ENCODE data around the gene WASF3. TPM values are rescaled to one million over a fixed set of nuclear protein-coding genes. Genes with fewer than 3 reads are reported as not detected.

The WASF3 gene
- total and polyA plus RNA-seq, 8 donors: 3.6 to 9.3 (median 5.2) TPM

DNA sequence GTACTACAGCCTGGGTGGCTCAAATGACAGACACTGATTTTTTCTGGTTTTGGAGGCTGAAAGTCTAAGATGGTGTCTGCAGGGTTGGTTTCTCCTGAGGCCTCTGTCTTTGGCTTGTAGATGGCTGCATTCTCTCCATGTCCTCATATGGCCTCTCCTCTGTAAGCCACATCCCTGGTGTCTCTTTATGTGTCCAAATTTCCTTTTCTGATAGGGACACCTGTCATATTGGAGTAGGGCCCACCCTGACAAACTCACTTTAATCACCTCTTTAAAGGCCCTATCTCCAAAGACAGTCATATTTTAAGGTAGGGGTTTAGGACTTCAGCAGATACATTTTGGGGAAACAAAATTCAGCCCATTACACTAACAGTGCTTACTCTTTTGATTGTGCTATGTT, 32.0 kb upstream of the WASF3 start:
- Histone ChIP-seq H3K27me3 (peaks cover 0 to 2% (median 0%) of the 10 kb centered on the region in 4 donors), H3K9me3 (no peaks in the 10 kb centered on the region), H3K4me3 (no peak overlapping the region), H3K36me3 (no peaks in the 10 kb centered on the region), H3K4me1 (no peaks in the 10 kb centered on the region), H3K27ac (no peak overlapping the region)
- TF ChIP-seq CTCF (IDR thresholded peaks at IDR 0.05): no peak
- ATAC-seq (no peak), FAIRE-seq (no peak), DNase-seq (no peak)
- intact Hi-C loops (cut with DNase I): no loop called here

- no peak for TF ChIP-seq CTCF (IDR thresholded peaks at IDR 0.05)
- WGBS, 2 donors: 74 to 86% methylated on average over 2 of the region's 2 CpGs
- Histone ChIP-seq H3K36me3 (no peaks in the 10 kb centered on the region), H3K4me1 (no peaks in the 10 kb centered on the region), H3K9me3 (no peaks in the 10 kb centered on the region), H3K27ac (no peak overlapping the region), H3K4me3 (no peak overlapping the region), H3K27me3 (peaks cover 0 to 2% (median 0%) of the 10 kb centered on the region in 4 donors)
- no peak for ATAC-seq
- no peak for DNase-seq
- no peak for FAIRE-seq
- intact Hi-C loops (cut with DNase I): no loop called here
Observed at GRCh38 chr13:26526702-26527216, 30.7 kb upstream of the WASF3 start.

DNA sequence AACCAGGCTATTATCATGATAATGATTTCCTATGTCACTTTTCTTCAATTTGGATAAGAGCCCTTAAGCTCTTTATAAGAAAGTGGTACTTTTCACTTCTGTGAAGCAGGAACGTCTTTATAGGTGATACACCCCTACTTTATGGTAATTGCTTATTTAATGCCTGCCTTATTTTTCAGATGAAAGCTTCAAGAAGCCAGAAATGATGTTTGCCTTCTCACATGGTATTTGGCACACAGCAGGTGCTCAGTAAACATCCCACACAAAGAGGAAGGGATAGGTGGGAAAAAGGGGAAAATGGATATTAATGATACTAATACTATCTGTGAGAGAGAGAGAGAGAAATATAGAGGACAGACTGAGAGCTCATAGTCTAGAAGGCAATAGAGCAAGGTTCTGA, 29.0 kb upstream of the WASF3 start:
- H3K36me3 ChIP-seq: no peaks in the 10 kb centered on the region
- 9 to 17% methylated on average over 1 of the region's 1 CpG for WGBS, 2 donors
- no peak overlapping the region for H3K27ac ChIP-seq
- peaks cover 0 to 2% (median 0%) of the 10 kb centered on the region in 4 donors for H3K27me3 ChIP-seq
- FAIRE-seq (no peak), ATAC-seq (no peak), DNase-seq (no peak)
- intact Hi-C loops (cut with DNase I): no loop called here
- H3K9me3 ChIP-seq: no peaks in the 10 kb centered on the region
- no peak overlapping the region for H3K4me3 ChIP-seq
- no peak for TF ChIP-seq CTCF (IDR thresholded peaks at IDR 0.05)
- H3K4me1 ChIP-seq: no peaks in the 10 kb centered on the region

- FAIRE-seq (no peak), ATAC-seq (peak in 2 of 4 donors; percentile 41 to 64)
Observed at GRCh38 chr13:26529441-26529840, 28.0 kb upstream of the WASF3 start.

More at GRCh38 chr13:26529441-26529840, 28.0 kb upstream of the WASF3 start:
- Histone ChIP-seq H3K4me1 (no peaks in the 10 kb centered on the region), H3K36me3 (no peaks in the 10 kb centered on the region), H3K27ac (no peak overlapping the region), H3K4me3 (no peak overlapping the region), H3K9me3 (no peaks in the 10 kb centered on the region), H3K27me3 (peaks cover 0 to 2% (median 0%) of the 10 kb centered on the region in 4 donors)
- intact Hi-C loops (cut with DNase I): no loop called here
- no peak for TF ChIP-seq CTCF (IDR thresholded peaks at IDR 0.05)
- DNase-seq: peak in 1 of 6 donors; percentile 20
- WGBS, 2 donors: 15 to 17% methylated on average over 6 of the region's 6 CpGs

All from pancreas (tissue), 10 donors.